H9 (cell line): ENCODE data around the gene LMF1. TPM values are rescaled to one million over a fixed set of nuclear protein-coding genes. Genes with fewer than 3 reads are reported as not detected.

Experiments used
- DNase-seq: peaks from one replicate; pipeline ENCODE4 v3.0.0-alpha.2; 2017
- H2AFZ ChIP-seq: one replicate; pipeline ENCODE4 v1.6.1; 2013; ENCODE audit warnings: mild to moderate bottlenecking, low read length, control low read depth, moderate library complexity
- H2AK5ac ChIP-seq: 2 replicates; pipeline ENCODE4 v1.6.1; 2013; ENCODE audit warnings: low read length, control low read depth, mixed read lengths; ENCODE audit not compliant: insufficient read length
- H2BK120ac ChIP-seq: one replicate; pipeline ENCODE4 v1.6.1; 2013; ENCODE audit warnings: low read depth, mild to moderate bottlenecking, low read length, control low read depth, inconsistent platforms; ENCODE audit not compliant: poor library complexity, severe bottlenecking
- H2BK12ac ChIP-seq: 2 replicates; pipeline ENCODE4 v1.6.1; 2013; ENCODE audit warnings: low read length, control low read depth, mixed read lengths, low read depth; ENCODE audit not compliant: insufficient read length
- H2BK15ac ChIP-seq: 2 replicates; pipeline ENCODE4 v1.6.1; 2013; ENCODE audit warnings: low read depth, low read length, control low read depth
- H2BK20ac ChIP-seq: one replicate; pipeline ENCODE4 v1.6.1; 2013; ENCODE audit warnings: low read depth, mild to moderate bottlenecking, low read length, control low read depth, inconsistent platforms; ENCODE audit not compliant: poor library complexity, severe bottlenecking
- H2BK5ac ChIP-seq: 2 replicates; pipeline ENCODE4 v1.6.1; 2013; ENCODE audit warnings: low read length, control low read depth, mixed read lengths; ENCODE audit not compliant: insufficient read length
- H3K14ac ChIP-seq: 2 replicates; pipeline ENCODE4 v1.6.1; 2013; ENCODE audit warnings: low read length, control low read depth; ENCODE audit not compliant: insufficient read depth
- H3K18ac ChIP-seq: 2 replicates; pipeline ENCODE4 v1.6.1; 2013; ENCODE audit warnings: low read depth, mild to moderate bottlenecking, mixed read lengths, low read length, control low read depth; ENCODE audit not compliant: insufficient read length
- H3K23ac ChIP-seq: 2 replicates; pipeline ENCODE4 v1.6.1; 2013; ENCODE audit warnings: low read length, control low read depth, mixed read lengths, low read depth; ENCODE audit not compliant: insufficient read length
- H3K23me2 ChIP-seq: 2 replicates; pipeline ENCODE4 v1.6.1; 2013; ENCODE audit warnings: low read depth, mild to moderate bottlenecking, mixed read lengths, low read length, control low read depth; ENCODE audit not compliant: insufficient read length, poor library complexity, severe bottlenecking
- H3K27ac ChIP-seq: 2 replicates; pipeline ENCODE4 v1.5.1; 2013; ENCODE audit warnings: low read length, control low read depth, mixed read lengths, low read depth; ENCODE audit not compliant: insufficient read length
- H3K27me3 ChIP-seq: 2 replicates; pipeline ENCODE4 v1.6.1; 2013; ENCODE audit warnings: low read length, control low read depth, inconsistent platforms; ENCODE audit not compliant: insufficient read depth
- H3K4ac ChIP-seq: 2 replicates; pipeline ENCODE4 v1.6.1; 2013; ENCODE audit warnings: low read depth, mild to moderate bottlenecking, control low read depth, inconsistent platforms, low read length, moderate library complexity
- H3K4me1 ChIP-seq: 2 replicates; pipeline ENCODE4 v1.6.1; 2013; ENCODE audit warnings: low read length, control low read depth, inconsistent platforms; ENCODE audit not compliant: insufficient read depth
- H3K4me2 ChIP-seq: 2 replicates; pipeline ENCODE4 v1.6.1; 2013; ENCODE audit warnings: low read length, control low read depth, mixed read lengths; ENCODE audit not compliant: insufficient read length, insufficient read depth
- H3K56ac ChIP-seq: 2 replicates; pipeline ENCODE4 v1.6.1; 2013; ENCODE audit warnings: low read depth, mild to moderate bottlenecking, mixed read lengths, low read length, control low read depth; ENCODE audit not compliant: insufficient read length
- H3K79me1 ChIP-seq: 2 replicates; pipeline ENCODE4 v1.6.1; 2013; ENCODE audit warnings: low read depth, mild to moderate bottlenecking, moderate library complexity, low read length, control low read depth, inconsistent platforms; ENCODE audit not compliant: insufficient read depth, poor library complexity, severe bottlenecking
- H3K79me2 ChIP-seq: 2 replicates; pipeline ENCODE4 v1.6.1; 2013; ENCODE audit warnings: low read length, control low read depth, inconsistent platforms; ENCODE audit not compliant: insufficient read depth
- H3K9ac ChIP-seq: 2 replicates; pipeline ENCODE4 v1.6.1; 2013; ENCODE audit warnings: low read length, control low read depth, mixed read lengths; ENCODE audit not compliant: insufficient read length; ENCODE audit errors: extremely low read depth
- H3K9me3 ChIP-seq: one replicate; pipeline ENCODE4 v1.6.1; 2013; ENCODE audit warnings: low read depth, low read length, inconsistent platforms; ENCODE audit not compliant: control insufficient read depth
- H3T11ph ChIP-seq: one replicate; pipeline ENCODE4 v1.6.1; 2013; ENCODE audit warnings: mild to moderate bottlenecking, low read length, control low read depth, inconsistent platforms
- H4K20me1 ChIP-seq: one replicate; pipeline ENCODE4 v1.6.1; 2013; ENCODE audit not compliant: control insufficient read depth, insufficient read length, insufficient read depth
- H4K5ac ChIP-seq: 2 replicates; pipeline ENCODE4 v1.6.1; 2013; ENCODE audit warnings: low read depth, mild to moderate bottlenecking, mixed read lengths, low read length, control low read depth; ENCODE audit not compliant: insufficient read length
- H4K8ac ChIP-seq: replicated peaks from 2 replicates; pipeline ENCODE4 v1.6.1; 2013; ENCODE audit warnings: low read length, control low read depth, mixed read lengths, low read depth; ENCODE audit not compliant: insufficient read length
- H4K91ac ChIP-seq: 2 replicates; pipeline ENCODE4 v1.6.1; 2013; ENCODE audit warnings: low read depth, mild to moderate bottlenecking, moderate library complexity, mixed read lengths, low read length, control low read depth; ENCODE audit not compliant: insufficient read length
- H3K27ac Mint-ChIP-seq, 3 experiments: 2 replicates in 2 of 3; 3 replicates in 1 of 3; pipeline ENCODE4 v1.8.0; 2020 to 2021; ENCODE audit warnings: mixed read lengths in 3 of 3, mild to moderate bottlenecking in 1 of 3, moderate library complexity in 1 of 3
- H3K27me3 Mint-ChIP-seq: 2 replicates; pipeline ENCODE4 v1.8.0; 2021; ENCODE audit warnings: low read depth, mild to moderate bottlenecking, moderate library complexity, mixed read lengths
- H3K36me3 Mint-ChIP-seq, 3 experiments: 2 replicates in 2 of 3; 3 replicates in 1 of 3; pipeline ENCODE4 v1.8.0; 2020 to 2021; ENCODE audit warnings: low read depth in 3 of 3, mixed read lengths in 3 of 3; ENCODE audit not compliant: insufficient read depth in 1 of 3
- H3K4me1 Mint-ChIP-seq, 2 experiments: 2 replicates each; pipeline ENCODE4 v1.8.0; 2020; ENCODE audit warnings: mixed read lengths in 2 of 2
- H3K4me3 Mint-ChIP-seq, 2 experiments: 2 replicates in 1 of 2; 3 replicates in 1 of 2; pipeline ENCODE4 v1.8.0; 2020 to 2021; ENCODE audit warnings: mild to moderate bottlenecking in 2 of 2, mixed read lengths in 2 of 2, moderate library complexity in 1 of 2
- H3K9me3 Mint-ChIP-seq, 2 experiments: 2 replicates in 1 of 2; 3 replicates in 1 of 2; pipeline ENCODE4 v1.8.0; 2020; ENCODE audit warnings: mild to moderate bottlenecking in 2 of 2, mixed read lengths in 2 of 2, moderate library complexity in 1 of 2
- CTCF ChIP-seq: fragments of 200-600 bp; sonication (generic); conservative IDR thresholded peaks from 3 replicates; pipeline ENCODE4 v1.8.0; 2021; ENCODE audit warnings: antibody characterized with exemption, mild to moderate bottlenecking
- WGBS: extraction: QIAGEN DNeasy Blood & Tissue Kit; methylation state at CpG from one replicate; pipeline ENCODE4 v1.1.7; 2013; ENCODE audit warnings: missing lambda C conversion rate, low lambda C conversion rate, mixed read lengths; ENCODE audit not compliant: insufficient read length; ENCODE audit errors: extremely low coverage; 5-methylcytosine and 5-hydroxymethylcytosine counted together
- total RNA-seq: library from RNA; stranded (reverse); gene quantifications from 2 replicates; pipeline ENCODE4 v1.2.1, GENCODE V29; 2021

Gene LMF1
- total RNA-seq, 1 experiment from 2014 or later, result 7.1 TPM

DNA sequence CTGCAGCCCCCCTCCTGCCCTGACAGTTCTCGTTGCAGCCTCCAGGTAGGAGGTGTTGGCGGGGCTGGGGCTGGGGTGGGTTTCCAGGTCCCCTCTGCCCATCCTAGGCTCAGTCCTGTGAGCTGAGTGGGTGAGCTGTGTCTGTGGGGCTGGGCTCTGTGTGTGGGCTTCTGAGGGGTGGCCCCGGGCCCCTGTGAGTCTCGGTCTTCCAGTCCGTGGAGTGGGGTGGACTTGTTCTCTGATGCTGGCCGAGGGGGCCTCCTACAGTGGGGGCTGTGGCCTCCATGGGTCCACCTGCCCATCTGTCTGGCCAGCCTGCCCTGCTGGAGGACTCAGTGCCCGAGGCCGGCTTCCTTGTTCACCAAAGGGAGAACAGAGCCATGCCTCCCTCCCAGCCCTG, 43.4 kb upstream of the LMF1 start:
- peaks cover 4% of the 10 kb centered on the region; the same call in 1 of the 2 replicates for H3K27me3 Mint-ChIP-seq
- no peak overlapping the region for H4K91ac ChIP-seq
- no peak overlapping the region for H3K23ac ChIP-seq
- H3K4me3 Mint-ChIP-seq, result no peak overlapping the region
- peaks cover 0 to 3% of the 10 kb centered on the region in 2 experiments; a peak in 1 of 4 replicates for H3K4me1 Mint-ChIP-seq
- H2AK5ac ChIP-seq, result no peak overlapping the region
- H3K4ac ChIP-seq, result no peak overlapping the region
- H2BK120ac ChIP-seq, result no peak overlapping the region
- no peak for DNase-seq
- WGBS, result no CpG with 5 or more reads among the region's 8 CpGs
- no peaks in the 10 kb centered on the region for H3K4me1 ChIP-seq
- H3K4me2 ChIP-seq, result no peak overlapping the region
- no peak overlapping the region for H4K5ac ChIP-seq
- H3K9ac ChIP-seq, result no peak overlapping the region
- H3K27ac ChIP-seq, result no peak overlapping the region
- no peak overlapping the region for H3K27ac Mint-ChIP-seq
- no peaks in the 10 kb centered on the region for H4K20me1 ChIP-seq
- H3K36me3 Mint-ChIP-seq, result no peaks in the 10 kb centered on the region
- H2BK12ac ChIP-seq, result no peak overlapping the region
- H4K8ac ChIP-seq, result no peak overlapping the region
- H3K18ac ChIP-seq, result no peak overlapping the region
- H3T11ph ChIP-seq, result no peak overlapping the region
- no peaks in the 10 kb centered on the region for H3K79me1 ChIP-seq
- no peak overlapping the region for H2BK5ac ChIP-seq
- H3K27me3 ChIP-seq, result no peaks in the 10 kb centered on the region
- no peaks in the 10 kb centered on the region for H3K9me3 Mint-ChIP-seq
- H2BK20ac ChIP-seq, result no peak overlapping the region
- no peak overlapping the region for H2AFZ ChIP-seq
- H3K23me2 ChIP-seq, result no peaks in the 10 kb centered on the region
- H3K9me3 ChIP-seq, result no peaks in the 10 kb centered on the region
- no peak overlapping the region for H2BK15ac ChIP-seq
- no peaks in the 10 kb centered on the region for H3K79me2 ChIP-seq
- no peak overlapping the region for H3K14ac ChIP-seq
- H3K56ac ChIP-seq, result no peak overlapping the region
- no peak for TF ChIP-seq CTCF
